ELF-1 (cell line): ENCODE results near the gene CDKN1C.

Experiments used
- DNase-seq: peaks from one replicate; pipeline ENCODE4 v3.0.0-alpha.2; 2016; ENCODE audit warnings: low read depth, low spot score

The CDKN1C gene

DNA sequence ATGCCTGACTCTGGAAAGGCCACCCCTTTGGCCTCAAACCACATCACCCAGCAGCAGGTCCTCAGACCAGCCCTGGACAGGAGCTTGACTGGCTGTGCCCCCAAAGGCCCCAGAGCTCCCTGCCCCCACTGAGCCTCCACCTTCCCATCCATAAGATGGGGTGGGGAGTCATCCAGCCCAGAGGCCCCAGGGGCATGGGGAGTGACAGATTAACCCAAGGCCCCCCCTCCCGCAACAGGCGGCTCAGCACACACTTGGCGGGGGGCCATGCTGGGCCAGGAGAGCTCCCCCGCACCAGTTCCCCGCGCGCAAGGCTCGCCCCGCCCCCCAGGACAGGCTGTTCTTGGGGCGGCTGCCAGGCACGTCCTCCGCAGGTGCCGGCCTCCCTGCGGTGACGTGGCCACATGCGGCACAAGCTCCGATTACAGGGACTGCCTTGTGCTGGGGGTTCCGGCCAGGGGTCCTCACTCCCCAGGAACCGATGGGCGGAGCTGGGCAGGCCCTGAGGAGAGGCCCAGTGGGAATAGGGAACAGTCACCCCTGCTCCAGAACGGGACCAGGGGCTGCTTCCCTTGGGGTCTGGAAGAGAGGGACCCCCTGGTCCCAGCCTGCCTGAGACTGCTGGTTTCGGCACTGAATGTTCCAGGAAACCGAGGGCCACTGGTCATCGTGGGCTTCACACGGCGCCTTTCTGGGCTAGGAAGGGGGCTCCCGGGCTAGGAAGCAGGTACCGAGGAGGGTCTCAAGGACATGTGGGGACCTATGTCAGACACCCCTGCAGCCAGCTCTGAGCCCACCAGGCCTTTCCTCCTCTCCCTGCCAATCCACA is 5.1 kb upstream of the CDKN1C start:
- no peak for DNase-seq

GRCh38 chr11:2889362-2890273 is 4.0 kb upstream of the CDKN1C start:
- DNase-seq = no peak

- peak; percentile 92 for DNase-seq
Observed at GRCh38 chr11:2888266-2888968, 2.8 kb upstream of the CDKN1C start.

DNA sequence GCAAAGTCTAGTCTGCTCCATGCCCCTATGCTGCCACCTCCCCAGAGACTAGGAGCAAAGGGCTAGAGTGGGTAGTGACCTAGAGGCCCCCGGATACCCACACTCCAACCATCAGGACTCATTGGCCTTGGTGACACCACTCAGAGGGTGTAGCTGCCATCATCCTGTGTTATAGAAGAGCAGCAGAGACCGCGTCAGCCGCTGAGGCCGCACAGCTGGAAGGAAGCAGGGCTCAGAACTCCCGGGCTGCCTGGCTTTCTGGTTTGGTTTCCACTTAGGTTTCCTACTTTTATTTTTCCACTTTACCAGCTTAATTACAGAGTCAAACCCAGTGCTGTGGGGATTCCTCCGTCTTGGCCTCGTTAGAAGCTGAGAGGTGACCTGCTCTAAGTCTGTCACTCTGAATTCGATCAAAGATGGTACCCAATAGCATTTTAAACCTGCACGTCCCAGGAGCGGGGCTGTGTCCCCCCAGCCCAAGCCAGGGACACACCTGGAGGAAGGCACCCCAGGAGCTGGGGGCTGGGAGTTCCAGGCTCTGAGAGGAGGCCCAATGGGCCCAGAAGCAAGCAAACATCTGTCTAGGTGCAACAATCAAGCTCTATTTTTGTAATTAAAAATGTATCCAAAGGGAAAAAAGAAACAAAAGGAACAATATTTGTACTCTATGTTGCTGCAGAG is 2.1 kb upstream of the CDKN1C start:
- no peak for DNase-seq

- DNase-seq = no peak
Observed at GRCh38 chr11:2886936-2887335, 1.4 kb upstream of the CDKN1C start.

DNA sequence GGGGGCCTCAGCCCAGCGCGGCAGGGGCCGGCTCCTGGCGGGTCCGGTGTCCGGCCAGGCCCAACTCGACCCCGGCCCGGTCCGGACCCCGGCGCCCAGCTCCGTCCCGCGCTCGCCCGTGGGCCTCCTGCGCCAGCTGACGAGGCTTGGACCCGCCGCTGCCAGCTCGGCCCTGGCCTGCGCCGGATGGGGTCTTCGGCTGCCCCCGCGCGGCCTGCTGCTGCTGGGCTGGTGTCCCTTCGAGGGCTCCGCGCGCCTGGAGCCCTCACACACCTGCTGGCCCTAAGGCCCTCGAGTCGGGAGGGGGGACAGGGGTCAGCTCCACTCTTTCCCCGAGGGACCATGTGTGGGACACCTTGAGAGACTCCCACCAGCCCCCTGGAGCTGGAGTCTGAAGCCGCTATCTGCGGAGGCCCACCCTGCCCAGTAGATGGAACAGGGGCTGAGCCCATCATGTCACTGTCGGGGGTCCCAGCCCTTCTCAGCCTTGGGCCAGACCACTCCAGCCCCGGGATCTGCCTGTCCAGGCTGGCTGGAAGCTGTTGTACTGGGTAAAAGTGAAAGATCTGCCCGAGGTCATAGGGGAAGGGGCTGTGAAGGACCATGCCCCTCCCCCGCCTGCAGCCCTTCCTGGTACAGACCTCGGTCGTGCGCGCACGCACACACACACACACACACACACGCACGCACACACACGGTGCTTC is 768 bp upstream of the CDKN1C start:
- DNase-seq = peak; percentile 74

DNA sequence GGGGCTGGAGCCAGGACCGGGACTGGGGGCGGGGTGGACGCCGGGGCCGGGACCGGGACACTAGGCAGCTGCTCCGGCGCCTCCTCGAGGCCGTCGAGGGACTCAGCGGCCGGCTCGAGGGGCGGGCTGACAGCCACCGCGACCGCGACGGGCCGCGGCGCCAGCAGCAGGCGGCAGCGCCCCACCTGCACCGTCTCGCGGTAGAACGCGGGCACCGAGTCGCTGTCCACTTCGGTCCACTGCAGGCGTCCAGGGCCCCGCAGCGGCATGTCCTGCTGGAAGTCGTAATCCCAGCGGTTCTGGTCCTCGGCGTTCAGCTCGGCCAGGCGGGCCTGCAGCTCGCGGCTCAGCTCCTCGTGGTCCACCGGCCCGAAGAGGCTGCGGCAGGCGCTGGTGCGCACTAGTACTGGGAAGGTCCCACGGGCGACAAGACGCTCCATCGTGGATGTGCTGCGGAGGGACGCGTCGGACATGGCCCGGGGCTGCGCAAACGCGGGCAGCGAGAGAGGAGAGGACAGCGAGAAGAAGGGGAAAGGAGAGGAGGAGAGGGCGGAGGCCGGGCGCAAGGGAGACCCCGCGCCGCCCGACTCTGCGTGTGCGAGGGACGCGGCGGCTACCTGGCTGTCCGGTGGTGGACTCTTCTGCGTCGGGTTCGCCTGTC is 428 bp downstream of the CDKN1C start:
- peak; percentile 78 for DNase-seq

GRCh38 chr11:2883979-2884815 is 1.4 kb downstream of the CDKN1C start:
- DNase-seq = no peak

DNA sequence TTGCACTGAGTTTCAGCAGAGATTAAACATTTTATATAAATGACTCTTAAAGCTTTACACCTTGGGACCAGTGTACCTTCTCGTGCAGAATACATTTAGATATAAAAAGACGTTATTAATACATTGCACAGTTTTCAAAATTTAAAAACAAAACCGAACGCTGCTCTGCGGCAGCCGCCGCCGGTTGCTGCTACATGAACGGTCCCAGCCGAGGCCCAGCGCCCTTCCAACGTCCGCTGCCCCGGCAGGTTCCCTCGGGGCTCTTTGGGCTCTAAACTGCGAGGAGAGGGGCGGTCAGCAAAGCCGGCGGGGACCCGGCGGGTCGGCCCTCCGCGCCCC is 2.0 kb downstream of the CDKN1C start:
- DNase-seq = peak; percentile 60

DNA sequence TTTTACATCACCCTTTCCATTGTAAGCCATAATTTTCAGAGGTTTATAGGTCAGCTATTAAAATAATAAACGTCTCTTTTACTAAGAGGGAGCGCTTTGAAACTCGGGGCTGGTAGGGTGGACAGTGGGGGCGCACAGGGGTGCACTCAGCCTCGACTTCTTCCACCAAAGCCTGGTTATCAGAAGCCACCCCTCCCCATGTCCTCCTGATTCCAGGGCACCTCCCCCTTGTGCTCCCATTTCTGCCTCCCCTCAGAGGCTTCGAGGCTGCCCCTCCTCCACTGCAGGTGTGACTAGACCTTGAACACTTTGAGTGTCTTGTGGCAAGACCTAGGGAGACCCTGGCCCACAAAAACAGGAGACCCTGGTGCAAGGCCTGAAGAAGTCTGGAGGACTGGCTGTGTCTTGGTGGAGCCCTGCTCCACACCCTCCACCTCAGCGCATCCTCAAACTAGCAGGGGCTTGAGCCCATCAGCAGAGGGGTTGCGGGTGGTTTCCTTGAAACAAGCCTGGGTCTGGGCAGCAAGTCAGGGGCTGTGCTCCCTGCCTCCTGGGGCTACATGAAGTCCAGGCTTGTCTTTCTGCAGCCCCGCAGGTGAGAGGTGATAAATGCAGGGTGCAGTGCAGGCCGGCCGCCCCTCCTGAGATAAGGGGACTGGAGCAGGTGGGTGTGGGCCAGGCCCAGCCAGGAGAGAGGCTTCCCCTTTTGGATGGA is 3.0 kb downstream of the CDKN1C start:
- DNase-seq = peak; percentile 31

GRCh38 chr11:2881981-2882375 is 3.6 kb downstream of the CDKN1C start:
- peak; percentile 34 for DNase-seq

DNA sequence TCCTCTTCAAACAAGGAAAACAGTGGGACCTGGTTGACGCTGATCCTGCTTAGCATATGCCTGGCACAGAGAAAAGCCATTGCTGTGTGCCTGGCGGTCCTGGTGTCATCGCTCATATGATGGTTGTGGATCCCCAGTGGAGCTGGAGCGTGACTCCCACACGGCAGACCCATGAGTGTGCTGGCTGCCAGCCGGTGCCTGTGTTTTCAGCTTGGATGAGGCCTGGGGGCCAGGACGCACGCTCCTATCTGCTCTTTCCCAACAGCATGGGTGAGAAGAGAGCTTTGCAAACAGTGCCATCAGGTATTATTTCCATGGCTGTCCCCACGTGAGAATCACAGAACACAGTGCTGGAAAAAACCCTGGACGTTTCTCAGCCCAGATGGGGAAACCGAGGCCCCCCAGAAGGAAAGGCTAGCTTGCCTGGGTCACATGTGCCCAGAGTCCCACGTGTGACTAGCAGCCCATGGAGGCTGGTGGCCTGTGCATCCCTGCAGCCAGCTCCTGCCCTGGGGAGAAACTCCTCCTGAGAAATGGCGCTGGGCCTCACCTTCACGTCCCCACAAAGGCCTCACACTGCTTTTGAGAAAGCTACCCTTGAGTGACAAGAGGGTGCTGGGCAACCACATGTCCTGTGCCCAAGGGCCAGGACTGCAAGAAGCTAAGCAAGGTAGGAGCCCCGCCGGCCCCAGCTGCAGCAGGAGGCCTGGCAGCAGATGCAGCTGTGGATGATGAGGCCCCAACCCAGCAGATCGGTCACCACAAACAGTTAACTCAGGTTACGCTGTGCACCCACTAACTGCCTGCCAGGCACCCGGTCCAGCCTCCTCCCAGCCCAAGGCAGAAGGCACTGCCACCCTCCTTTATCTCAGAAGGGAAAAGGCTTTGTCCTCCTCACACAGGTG is 4.2 kb downstream of the CDKN1C start:
- DNase-seq = no peak

- DNase-seq = no peak
Observed at GRCh38 chr11:2880646-2881045, 4.9 kb downstream of the CDKN1C start.

GRCh38 chr11:2878782-2879181 is 6.8 kb downstream of the CDKN1C start:
- DNase-seq = no peak

- DNase-seq = no peak
Observed at GRCh38 chr11:2877474-2877873, 8.1 kb downstream of the CDKN1C start.

GRCh38 chr11:2874963-2875362 is 10.6 kb downstream of the CDKN1C start:
- DNase-seq = no peak

DNA sequence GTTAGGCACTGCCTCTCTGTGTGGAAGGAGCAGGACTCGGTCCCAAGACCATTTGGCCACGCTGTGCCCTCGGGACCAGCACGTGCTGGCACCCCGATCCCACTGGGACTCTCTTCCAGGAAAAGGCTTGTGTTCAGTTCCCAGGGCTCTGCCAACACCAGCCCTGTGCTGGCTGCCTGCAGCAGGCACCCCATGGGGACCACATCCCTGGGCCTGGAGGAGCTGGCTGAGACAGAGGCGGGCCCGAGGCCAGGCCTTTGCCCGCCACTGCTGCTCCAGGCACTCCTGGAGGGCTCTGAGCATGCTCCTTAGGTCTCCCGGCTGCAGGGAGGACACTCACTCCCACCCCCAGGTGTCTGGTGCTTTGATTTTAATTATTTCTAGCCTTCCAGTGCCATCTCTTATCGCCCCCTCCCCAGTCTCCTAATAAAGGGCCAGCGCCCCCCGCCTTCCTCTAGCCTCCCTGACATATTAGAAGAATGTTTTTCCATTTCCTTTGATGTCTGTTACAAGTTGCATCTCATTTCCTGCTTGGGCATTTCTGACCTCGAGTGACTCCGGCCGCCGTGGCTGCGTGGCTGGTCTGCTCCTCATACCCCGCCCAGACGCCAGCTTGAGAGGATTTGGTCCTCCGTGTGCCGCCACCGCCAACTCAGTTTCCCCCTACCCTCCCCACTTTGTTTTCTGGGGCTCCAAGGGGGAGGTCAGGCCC is 14.4 kb downstream of the CDKN1C start:
- peak; percentile 47 for DNase-seq
